Testis (tissue), 2 donors: ENCODE results near the gene TMEM260.

Experiments
- CTCF ChIP-seq, 3 experiments: fragments of 450-650 bp in 2 of 3; fragments of 200-600 bp in 1 of 3; sonication (generic) in 1 of 3; IDR thresholded peaks; one replicate each; pipeline ENCODE4 v1.5.1; 2016 to 2019; ENCODE audit warnings: antibody characterized with exemption in 3 of 3, mild to moderate bottlenecking in 2 of 3, moderate library complexity in 1 of 3
- POLR2A ChIP-seq: fragments of 450-650 bp; IDR thresholded peaks from one replicate; pipeline ENCODE4 v1.6.1; 2017; ENCODE audit warnings: antibody characterized with exemption, mild to moderate bottlenecking, moderate library complexity

DNA sequence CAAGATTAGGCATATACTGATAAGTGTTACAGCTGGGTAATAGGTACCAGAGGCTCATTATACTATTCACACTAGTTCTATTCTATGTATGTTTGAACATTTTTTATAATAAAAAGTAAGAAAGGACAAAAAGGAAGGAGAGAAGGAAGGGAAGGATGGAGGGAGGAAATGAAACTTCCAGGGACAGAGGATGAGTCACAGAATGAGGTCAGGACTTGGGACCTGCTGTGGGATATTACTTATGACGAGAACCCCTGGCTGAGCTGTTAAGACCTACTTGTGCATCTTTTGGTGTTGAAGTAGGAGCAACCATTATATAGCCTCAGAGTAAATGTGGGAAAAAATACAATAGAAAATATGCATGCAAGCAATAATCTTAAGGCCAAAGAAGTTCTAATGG is 16.7 kb upstream of the TMEM260 start:
- TF ChIP-seq CTCF (IDR thresholded peaks at IDR 0.05), result no peak
- TF ChIP-seq POLR2A, result no peak
